ENCODE measurements around the gene NKAIN2. TPM values are rescaled to one million over a fixed set of nuclear protein-coding genes. Genes with fewer than 3 reads are reported as not detected.

Gene NKAIN2
- total RNA-seq, 1 experiment from 2014 or later: not detected

GRCh38 chr6:123873974-123874373 lies 70.3 kb downstream of the NKAIN2 start:
- Histone ChIP-seq H2AFZ (ENCODE audit: low read depth, low read length, poor library complexity, severe bottlenecking) (no peak overlapping the region), H3K79me2 (ENCODE audit: insufficient read depth, low read length) (no peaks in the 10 kb centered on the region), H3K4me2 (ENCODE audit: low read length) (no peak overlapping the region), H3K4me1 (ENCODE audit: control insufficient read depth in 1 of 2, insufficient read depth in 2 of 2, low read length in 2 of 2) (no peaks in the 10 kb centered on the region), H3K4me3 (replicated peaks in 1 of 2; ENCODE audit: low read depth in 1 of 2, low read length in 2 of 2) (no peak overlapping the region), H3K9ac (ENCODE audit: low read length) (no peak overlapping the region), H3K27me3 (ENCODE audit: insufficient read depth, low read length) (no peaks in the 10 kb centered on the region), H3K27ac (ENCODE audit: low read depth, low read length) (no peak overlapping the region), H3K9me3 (ENCODE audit: control insufficient read depth in 1 of 2, insufficient read depth in 1 of 2, low read depth in 1 of 2, low read length in 2 of 2) (no peaks in the 10 kb centered on the region), H3K9me2 (ENCODE audit: insufficient read depth) (no peaks in the 10 kb centered on the region), H4K20me1 (ENCODE audit: insufficient read depth) (no peaks in the 10 kb centered on the region), H3K36me3 (ENCODE audit: control insufficient read depth in 1 of 2, insufficient read depth in 2 of 2, low read length in 2 of 2) (no peaks in the 10 kb centered on the region)
- intact Hi-C loops (cut with micrococcal nuclease): no loop called here
- POLR2A ChIA-PET: no interaction called here
- RAD21 ChIA-PET (ENCODE audit: low non-redundant PET in 1 of 2, low total read pairs in 2 of 2, uncharacterized antibody in 2 of 2, unreplicated experiment in 2 of 2): no interaction called here
- DNase-seq (ENCODE audit: low read depth, low spot score) (no peak), ATAC-seq (no peak)
- no TSS peak for BruUV-seq (replicated peaks)
- TF ChIP-seq ZNF274 (IDR thresholded peaks at IDR 0.05; ENCODE audit: low read depth, low read length) (no peak), POLR2A (IDR thresholded peaks at IDR 0.05; ENCODE audit: borderline replicate concordance, extremely low read depth, insufficient read depth, insufficient read length) (no peak), SP1 (IDR thresholded peaks at IDR 0.05; ENCODE audit: low read depth) (no peak), CEBPB (IDR thresholded peaks at IDR 0.05; ENCODE audit: low read depth) (no peak), ELF1 (IDR thresholded peaks at IDR 0.05; ENCODE audit: borderline replicate concordance, low read depth) (no peak), SRF (IDR thresholded peaks at IDR 0.05; ENCODE audit: low read depth) (no peak), TCF7L2 (IDR thresholded peaks at IDR 0.05; ENCODE audit: borderline replicate concordance, extremely low read depth, insufficient read depth, insufficient read length) (no peak), REST (IDR thresholded peaks at IDR 0.05; ENCODE audit: low read depth) (no peak)
- CTCF ChIA-PET: no interaction called here
